DND-41 (cell line): ENCODE results near the gene TBC1D19.

Experiments used
- ATAC-seq: fragments of 200-7000 bp; cut with Tn5 transposase; 3 replicates; pipeline ENCODE4 v1.9.1; 2021; ENCODE audit warnings: low read depth; ENCODE audit not compliant: insufficient read depth
- DNase-seq: peaks from one replicate; pipeline ENCODE4 v3.0.0-alpha.2; 2020
- H2AFZ ChIP-seq: 2 replicates; pipeline ENCODE4 v1.6.0; 2012; ENCODE audit warnings: low read depth, low read length
- H3K27ac ChIP-seq: 2 replicates; pipeline ENCODE4 v1.5.1; 2012; ENCODE audit warnings: low read length, inconsistent platforms
- H3K27me3 ChIP-seq: fragments of 200-600 bp; sonication (generic); 2 replicates; pipeline ENCODE4 v1.6.0; 2012; ENCODE audit warnings: low read length, mild to moderate bottlenecking, inconsistent platforms; ENCODE audit not compliant: insufficient read depth, poor library complexity
- H3K36me3 ChIP-seq: 2 replicates; pipeline ENCODE4 v1.5.1; 2012; ENCODE audit warnings: low read length, inconsistent platforms; ENCODE audit not compliant: insufficient read depth
- H3K4me1 ChIP-seq: 2 replicates; pipeline ENCODE4 v1.5.1; 2012; ENCODE audit warnings: mild to moderate bottlenecking, low read length; ENCODE audit not compliant: insufficient read depth
- H3K4me2 ChIP-seq: 2 replicates; pipeline ENCODE4 v1.6.0; 2012; ENCODE audit warnings: mild to moderate bottlenecking, moderate library complexity, low read length, inconsistent platforms; ENCODE audit not compliant: insufficient read depth
- H3K4me3 ChIP-seq, 2 experiments: fragments of 200-600 bp in 1 of 2; shearing (Covaris generic) in 1 of 2; 2 replicates each; pipeline ENCODE4 v1.5.1; 2012 to 2016; ENCODE audit warnings: inconsistent platforms in 2 of 2, low read length in 2 of 2, mild to moderate bottlenecking in 2 of 2, low read depth in 1 of 2, moderate library complexity in 1 of 2
- H3K79me2 ChIP-seq: 2 replicates; pipeline ENCODE4 v1.6.0; 2012; ENCODE audit warnings: low read length, inconsistent platforms; ENCODE audit not compliant: insufficient read depth
- H3K9ac ChIP-seq: 2 replicates; pipeline ENCODE4 v1.6.0; 2012; ENCODE audit warnings: low read depth, mild to moderate bottlenecking, inconsistent platforms, low read length, moderate library complexity
- H3K9me3 ChIP-seq: 2 replicates; pipeline ENCODE4 v1.5.1; 2012; ENCODE audit warnings: low read length, moderate library complexity, mild to moderate bottlenecking, inconsistent platforms; ENCODE audit not compliant: insufficient read depth, severe bottlenecking
- H4K20me1 ChIP-seq: 2 replicates; pipeline ENCODE4 v1.6.0; 2012; ENCODE audit warnings: low read length; ENCODE audit not compliant: insufficient read depth
- CTCF ChIP-seq: IDR thresholded peaks from 2 replicates; pipeline ENCODE4 v1.5.1; 2012; ENCODE audit warnings: borderline replicate concordance, low read length, moderate library complexity, mild to moderate bottlenecking; ENCODE audit not compliant: poor library complexity, severe bottlenecking; ENCODE audit errors: extremely low read depth
- EZH2 ChIP-seq: IDR thresholded peaks from 3 replicates; pipeline ENCODE4 v1.6.1; 2012; ENCODE audit warnings: borderline replicate concordance, low read depth, mild to moderate bottlenecking, moderate library complexity, low read length, inconsistent platforms; ENCODE audit not compliant: severe bottlenecking

TBC1D19 gene

GRCh38 chr4:26607776-26608175 is 23.9 kb downstream of the TBC1D19 start:
- H3K9ac ChIP-seq: peak overlapping the region; percentile 14; the same call in 1 of the 2 replicates

GRCh38 chr4:26609391-26609790 is 25.5 kb downstream of the TBC1D19 start:
- H3K79me2 ChIP-seq: peaks cover 30% of the 10 kb centered on the region; the same call in 1 of the 2 replicates
- H2AFZ ChIP-seq: no peak overlapping the region
- H4K20me1 ChIP-seq: no peaks in the 10 kb centered on the region
- no peaks in the 10 kb centered on the region for H3K36me3 ChIP-seq
- no peak overlapping the region for H3K4me3 ChIP-seq
- peak; percentile 81 for ATAC-seq
- peak overlapping the region; percentile 30 for H3K4me2 ChIP-seq
- peak overlapping the region; percentile 87 for H3K27ac ChIP-seq
- peaks cover 82% of the 10 kb centered on the region for H3K4me1 ChIP-seq
- H3K9me3 ChIP-seq: no peaks in the 10 kb centered on the region
- H3K27me3 ChIP-seq: no peaks in the 10 kb centered on the region
- TF ChIP-seq EZH2: no peak
- TF ChIP-seq CTCF: no peak
- peak; percentile 52 for DNase-seq
- H3K9ac ChIP-seq: peak overlapping the region; percentile 26; the same call in 1 of the 2 replicates

More at GRCh38 chr4:26607776-26608175, 23.9 kb downstream of the TBC1D19 start:
- H4K20me1 ChIP-seq: no peaks in the 10 kb centered on the region
- no peaks in the 10 kb centered on the region for H3K36me3 ChIP-seq
- peak overlapping the region; percentile 72 for H3K27ac ChIP-seq
- H3K9me3 ChIP-seq: no peaks in the 10 kb centered on the region
- peaks cover 22% of the 10 kb centered on the region; the same call in 1 of the 2 replicates for H3K79me2 ChIP-seq
- no peak overlapping the region for H2AFZ ChIP-seq
- no peaks in the 10 kb centered on the region for H3K27me3 ChIP-seq
- no peak overlapping the region for H3K4me3 ChIP-seq
- no peak for TF ChIP-seq CTCF
- TF ChIP-seq EZH2: no peak
- ATAC-seq (0 out of 3 replicates have a peak, but pooled peaks have one; percentile 29), DNase-seq (no peak)
- no peak overlapping the region for H3K4me2 ChIP-seq
- peaks cover 68% of the 10 kb centered on the region for H3K4me1 ChIP-seq

GRCh38 chr4:26609868-26610267 is 26.0 kb downstream of the TBC1D19 start:
- H2AFZ ChIP-seq: no peak overlapping the region
- peak overlapping the region; percentile 87 for H3K27ac ChIP-seq
- H3K4me1 ChIP-seq: peaks cover 82% of the 10 kb centered on the region
- H3K9me3 ChIP-seq: no peaks in the 10 kb centered on the region
- peak overlapping the region; percentile 26; the same call in 1 of the 2 replicates for H3K9ac ChIP-seq
- H3K36me3 ChIP-seq: no peaks in the 10 kb centered on the region
- TF ChIP-seq CTCF (no peak), EZH2 (no peak)
- H3K79me2 ChIP-seq: peaks cover 30% of the 10 kb centered on the region; the same call in 1 of the 2 replicates
- no peaks in the 10 kb centered on the region for H4K20me1 ChIP-seq
- ATAC-seq (no peak), DNase-seq (no peak)
- no peaks in the 10 kb centered on the region for H3K27me3 ChIP-seq
- peak overlapping the region; percentile 30 for H3K4me2 ChIP-seq
- no peak overlapping the region for H3K4me3 ChIP-seq

GRCh38 chr4:26611372-26611771 is 27.5 kb downstream of the TBC1D19 start:
- Histone ChIP-seq H3K4me1 (peaks cover 75% of the 10 kb centered on the region), H3K9me3 (no peaks in the 10 kb centered on the region), H3K27ac (peak overlapping the region; percentile 87), H3K4me3 (no peak overlapping the region), H3K27me3 (no peaks in the 10 kb centered on the region), H3K9ac (peak overlapping the region; percentile 34), H3K79me2 (peaks cover 27% of the 10 kb centered on the region; the same call in 1 of the 2 replicates), H3K36me3 (no peaks in the 10 kb centered on the region), H3K4me2 (peak overlapping the region; percentile 33; the same call in 1 of the 2 replicates), H4K20me1 (no peaks in the 10 kb centered on the region), H2AFZ (no peak overlapping the region)
- ATAC-seq (no peak), DNase-seq (no peak)
- TF ChIP-seq CTCF: no peak
- no peak for TF ChIP-seq EZH2
